Stimulated activated CD4-positive, alpha-beta T cell treated with anti-CD3 and anti-CD28 coated beads, Interleukin-15, amount 100 ng/mL, for 1 hour (primary cell): Measurements from ENCODE around the gene STIM1.
"Not testable (repeated sequence)": the region's sequence is repeated elsewhere in the genome, so short reads cannot be mapped to it uniquely, and the experiment has no call there.

Experiments used
- DNase-seq, 2 donors: peaks; one replicate each; pipeline ENCODE4 v3.0.0-alpha.2; 2020; ENCODE audit warnings: low read depth in 1 of 2, low spot score in 1 of 2

The STIM1 gene

DNA sequence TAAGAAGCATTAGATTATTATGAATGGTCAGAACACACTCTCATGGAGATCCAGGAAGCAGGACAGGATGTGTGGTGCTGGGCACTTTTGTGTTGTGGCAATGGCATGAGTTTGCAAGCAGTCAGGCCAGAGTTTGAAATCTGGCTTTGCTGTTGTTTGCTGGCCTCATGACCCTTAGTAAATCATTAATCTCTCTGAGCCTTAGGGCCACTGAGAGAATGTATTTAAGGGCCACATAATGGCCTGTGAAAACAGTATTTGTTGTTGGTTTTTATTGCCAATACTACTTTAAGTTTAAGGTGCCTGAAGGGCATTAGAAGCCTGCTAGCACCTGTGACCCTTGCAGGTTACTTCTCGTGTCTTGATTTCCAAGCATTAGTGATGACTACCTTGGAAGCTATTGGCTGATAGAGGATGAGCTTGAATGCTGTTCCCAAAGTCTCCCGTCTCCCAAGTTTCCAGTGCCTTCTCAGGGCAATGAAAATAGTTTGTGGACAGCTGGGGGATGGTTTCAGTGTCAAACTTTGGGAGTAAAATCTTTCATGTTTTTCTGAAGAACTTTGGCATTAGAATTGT, 24.6 kb downstream of the STIM1 start:
- DNase-seq = no peak

DNA sequence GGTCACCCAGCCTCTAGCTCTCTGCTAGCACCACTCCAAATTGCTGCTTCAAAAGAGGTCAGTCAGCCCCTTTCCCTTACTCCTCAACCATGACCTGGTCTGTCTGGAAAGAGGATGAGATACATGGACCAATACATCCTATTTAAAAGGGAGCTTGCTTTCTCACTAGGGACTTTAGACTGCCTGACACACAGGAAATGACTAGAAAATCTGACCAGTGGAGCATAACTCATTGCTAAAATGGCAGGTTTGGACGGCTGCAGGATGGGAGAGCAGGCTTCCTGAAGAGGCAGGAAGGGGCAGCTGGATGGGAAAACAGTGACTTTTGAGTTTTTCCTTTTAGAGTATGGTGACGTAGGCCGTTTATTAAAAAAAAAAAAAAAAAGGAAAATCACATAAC, 25.3 kb downstream of the STIM1 start:
- DNase-seq = no peak

DNA sequence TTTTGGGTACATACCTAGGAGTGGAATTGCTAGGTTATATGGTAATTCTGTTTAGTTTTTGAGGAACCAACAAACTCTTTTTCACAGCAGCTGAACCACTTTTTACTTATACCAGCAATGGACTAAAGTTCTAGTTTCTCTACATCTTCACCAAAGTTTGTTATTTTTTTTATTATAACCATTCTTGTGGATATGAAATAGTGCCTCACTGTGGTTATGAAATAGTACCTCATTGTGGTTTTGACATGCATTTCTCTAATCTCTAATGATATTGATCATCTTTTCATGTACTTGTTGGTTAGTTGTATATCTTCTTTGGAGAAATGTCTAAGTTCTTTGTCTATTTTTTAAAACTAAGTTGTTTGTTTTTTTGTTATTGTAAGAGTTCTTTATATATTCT, 27.2 kb downstream of the STIM1 start:
- no peak for DNase-seq

DNA sequence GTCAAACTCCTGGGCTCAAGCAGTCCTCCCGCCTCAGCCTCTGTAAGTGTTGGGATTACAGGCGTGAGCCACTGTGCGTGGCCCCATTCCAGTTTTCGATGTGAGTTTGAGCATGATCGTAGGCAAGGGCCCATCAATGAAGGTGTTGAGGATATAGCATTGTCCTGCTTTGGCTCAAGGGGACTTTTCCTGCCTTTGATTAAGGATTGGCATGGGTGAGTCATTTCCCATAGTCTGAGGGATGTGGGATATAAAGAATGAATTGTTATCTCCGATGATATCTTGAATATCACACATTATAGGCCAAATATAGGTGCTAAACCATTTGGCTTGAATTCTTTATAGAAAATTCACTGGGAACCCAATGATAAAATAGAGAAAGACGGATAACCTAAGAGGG, 30.4 kb downstream of the STIM1 start:
- DNase-seq = no peak

DNA sequence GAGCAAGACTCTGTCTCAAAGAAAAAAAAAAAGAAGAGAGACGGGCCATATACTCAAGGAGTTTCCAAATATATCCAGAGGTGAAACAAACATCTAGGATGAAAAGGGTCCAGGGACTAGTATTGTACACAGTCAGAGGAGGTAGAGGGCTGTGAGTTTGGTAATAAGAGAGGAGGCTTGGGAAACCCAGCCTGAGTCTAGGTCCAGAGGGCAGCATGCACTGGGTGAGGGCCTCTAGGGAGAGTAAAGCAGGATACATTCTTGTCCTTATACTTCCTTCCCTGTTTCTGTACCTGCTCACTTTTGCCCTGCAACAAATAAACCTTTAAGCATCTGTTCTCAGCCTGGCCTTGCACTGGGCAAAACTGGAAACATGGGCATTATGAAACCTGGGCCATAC, 31.5 kb downstream of the STIM1 start:
- DNase-seq = no peak

DNA sequence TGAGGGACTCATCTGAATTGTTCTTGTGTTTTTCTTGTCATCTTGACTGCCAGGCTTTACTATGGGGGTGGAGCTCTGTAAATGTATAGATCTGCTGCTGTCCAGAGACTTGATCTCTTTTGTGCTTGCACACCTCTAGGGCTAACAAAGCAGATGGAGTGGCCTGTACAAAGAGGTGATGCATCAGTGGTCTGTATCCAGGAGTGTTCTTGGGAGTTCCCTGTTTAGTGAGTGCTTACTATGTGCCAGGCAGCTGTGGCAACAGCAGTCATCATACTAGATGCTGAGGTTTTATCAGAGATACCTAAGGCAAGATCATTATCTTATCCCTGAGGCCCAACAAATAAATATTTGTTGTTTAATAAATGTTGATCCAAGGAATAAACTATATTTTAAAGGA, 33.4 kb downstream of the STIM1 start:
- no peak for DNase-seq

DNA sequence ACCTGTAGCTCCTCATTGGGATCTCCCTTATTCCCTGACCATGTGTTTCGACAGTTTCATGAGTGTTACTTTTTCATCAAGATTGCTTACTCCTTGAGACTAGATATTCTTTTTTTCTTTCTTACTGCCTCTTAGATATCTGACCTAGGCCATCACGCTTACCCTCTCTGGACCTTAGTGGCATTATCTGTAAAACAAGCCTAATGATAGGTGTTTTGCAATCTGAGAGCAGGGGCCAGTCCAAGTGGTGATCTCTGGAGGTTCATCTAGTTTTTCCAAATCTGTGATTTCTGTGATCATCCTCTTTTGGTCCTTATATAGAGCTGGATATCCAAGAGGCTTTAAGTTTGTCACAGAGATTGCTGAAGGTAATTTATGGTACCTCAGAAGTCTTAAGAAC, 34.5 kb downstream of the STIM1 start:
- no peak for DNase-seq

DNA sequence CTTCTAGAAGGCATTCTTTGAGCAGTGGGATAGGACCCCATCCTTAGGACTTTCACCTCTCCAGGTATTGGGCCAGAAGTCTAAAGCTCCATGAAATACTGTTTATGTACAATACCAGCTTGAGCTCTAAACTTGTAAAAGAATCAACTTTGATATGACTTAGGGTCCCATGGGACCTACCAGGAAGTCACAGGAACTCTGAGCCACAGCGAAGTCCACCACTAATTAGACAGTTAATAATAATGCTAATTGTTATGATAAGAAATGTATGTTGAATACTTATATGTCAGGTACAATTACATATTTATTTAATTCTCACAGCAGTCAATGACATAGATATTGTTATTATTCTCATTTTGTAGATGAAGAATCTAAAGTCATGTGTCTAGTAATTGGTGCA, 35.3 kb downstream of the STIM1 start:
- DNase-seq = no peak

DNA sequence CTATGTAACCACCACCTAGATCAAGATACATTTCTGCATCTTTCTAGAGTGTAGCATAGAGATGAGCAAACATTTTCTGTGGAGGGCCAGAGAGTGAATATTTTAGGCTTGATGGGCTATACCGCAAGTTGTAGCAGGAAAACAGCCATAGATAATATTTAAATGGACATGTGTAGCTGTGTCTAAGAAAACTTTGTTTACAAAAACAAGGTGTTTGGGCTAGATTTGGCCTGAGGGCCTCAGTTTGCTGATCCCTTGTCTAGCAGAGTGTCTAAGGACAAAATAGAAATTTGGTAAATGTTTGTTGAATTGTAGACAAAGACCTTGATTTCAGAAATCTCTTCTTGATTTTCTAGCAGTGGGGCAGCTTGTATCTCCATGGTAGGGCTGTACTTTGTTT, 36.3 kb downstream of the STIM1 start:
- no peak for DNase-seq

DNA sequence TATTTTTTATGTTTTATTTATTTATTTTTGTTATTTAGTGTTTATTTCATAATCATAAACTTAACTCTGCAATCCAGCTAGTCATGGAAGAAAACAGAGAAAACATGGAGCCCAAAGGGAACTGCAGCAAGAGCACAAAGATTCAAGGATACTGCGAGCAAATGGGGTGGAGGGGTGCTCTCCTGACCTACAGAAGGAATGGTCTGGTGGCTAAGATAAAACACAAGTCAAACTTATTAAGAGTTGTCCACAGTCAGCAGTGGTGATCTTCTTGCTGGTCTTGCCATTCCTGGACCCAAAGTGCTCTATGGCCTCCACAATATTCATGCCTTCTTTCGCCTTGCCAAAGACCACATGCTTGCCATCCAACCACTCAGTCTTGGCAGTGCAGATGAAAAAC, 36.7 kb downstream of the STIM1 start:
- DNase-seq = no peak

DNA sequence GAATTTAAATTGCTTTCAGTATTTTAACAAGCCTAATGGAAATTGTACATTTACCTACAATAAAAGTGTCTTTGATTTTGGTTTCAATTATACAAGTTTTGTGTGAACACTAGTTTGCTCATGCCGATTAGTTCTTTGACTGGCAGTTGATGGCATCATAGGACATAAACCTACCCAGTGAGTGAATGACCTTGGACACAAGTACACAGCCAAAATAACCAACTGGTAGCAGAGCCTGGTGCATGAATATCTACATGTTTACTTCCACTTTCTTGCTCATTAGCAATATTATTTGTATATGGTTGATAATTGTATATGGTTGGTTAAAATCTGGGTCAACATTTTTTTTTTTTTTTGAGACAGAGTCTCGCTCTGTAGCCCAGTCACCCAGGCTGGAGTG, 37.8 kb downstream of the STIM1 start:
- DNase-seq = no peak

DNA sequence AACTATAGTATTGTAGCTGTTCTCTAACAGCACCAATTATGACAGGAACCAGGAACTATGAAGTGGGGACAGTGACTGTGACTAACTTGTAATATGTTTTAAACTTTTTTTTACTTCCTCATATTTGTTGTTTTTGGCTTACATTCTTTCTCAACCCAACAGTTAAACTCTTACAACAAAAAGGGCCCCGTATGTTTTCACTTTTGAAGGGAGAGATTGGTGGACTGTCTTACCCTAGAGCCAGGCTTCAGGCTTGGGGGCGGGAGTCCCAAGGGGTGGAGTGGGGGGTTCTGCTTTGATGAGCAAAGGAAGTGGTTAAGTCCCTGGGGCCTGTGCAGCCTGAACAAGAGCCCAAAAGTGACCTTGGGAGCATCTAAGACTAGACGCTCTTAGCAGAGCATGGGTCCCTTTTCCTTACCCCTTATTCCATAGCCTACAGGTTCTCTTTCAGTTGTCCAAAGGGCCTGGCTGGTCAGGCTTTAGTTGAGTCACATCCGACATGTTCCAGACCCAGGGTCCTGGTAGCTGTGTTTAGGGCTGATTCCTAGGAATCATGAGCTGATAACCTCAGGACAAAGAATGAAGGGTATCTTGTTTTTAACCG, 38.8 kb downstream of the STIM1 start:
- no peak for DNase-seq

DNA sequence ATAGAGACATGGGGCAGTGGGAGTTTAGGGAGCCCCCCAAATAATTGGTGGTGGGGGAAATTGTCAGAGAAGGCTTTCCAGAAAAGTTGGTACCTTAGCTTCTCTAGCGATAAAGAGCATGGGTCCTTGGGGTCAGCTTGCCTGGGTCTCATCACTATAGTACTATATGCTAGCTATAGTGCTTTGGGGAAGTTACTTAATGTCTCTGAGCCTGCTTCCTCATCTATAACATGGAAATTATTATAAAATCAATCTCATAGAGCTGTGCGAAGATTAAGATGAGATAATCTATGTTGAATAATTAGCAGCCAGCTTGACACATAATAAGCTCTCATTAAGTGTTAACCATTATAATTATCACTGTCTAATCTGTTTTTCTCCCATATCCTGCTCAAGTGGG, 41.2 kb downstream of the STIM1 start:
- DNase-seq = no peak

DNA sequence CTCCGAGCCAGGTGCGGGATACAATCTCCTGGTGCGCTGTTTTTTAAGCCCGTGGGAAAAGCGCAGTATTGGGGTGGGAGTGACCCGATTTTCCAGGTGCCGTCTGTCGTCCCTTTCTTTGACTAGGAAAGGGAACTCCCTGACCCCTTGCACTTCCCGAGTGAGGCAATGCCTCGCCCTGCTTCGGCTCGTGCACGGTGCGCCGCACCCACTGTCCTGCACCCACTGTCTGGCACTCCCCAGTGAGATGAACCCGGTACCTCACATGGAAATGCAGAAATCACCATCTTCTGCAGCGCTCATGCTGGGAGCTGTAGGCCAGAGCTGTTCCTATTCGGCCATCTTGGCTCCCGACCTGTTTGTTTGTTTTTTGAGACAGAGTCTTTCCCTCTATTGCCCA, 44.8 kb downstream of the STIM1 start:
- not testable (repeated sequence) for DNase-seq

DNA sequence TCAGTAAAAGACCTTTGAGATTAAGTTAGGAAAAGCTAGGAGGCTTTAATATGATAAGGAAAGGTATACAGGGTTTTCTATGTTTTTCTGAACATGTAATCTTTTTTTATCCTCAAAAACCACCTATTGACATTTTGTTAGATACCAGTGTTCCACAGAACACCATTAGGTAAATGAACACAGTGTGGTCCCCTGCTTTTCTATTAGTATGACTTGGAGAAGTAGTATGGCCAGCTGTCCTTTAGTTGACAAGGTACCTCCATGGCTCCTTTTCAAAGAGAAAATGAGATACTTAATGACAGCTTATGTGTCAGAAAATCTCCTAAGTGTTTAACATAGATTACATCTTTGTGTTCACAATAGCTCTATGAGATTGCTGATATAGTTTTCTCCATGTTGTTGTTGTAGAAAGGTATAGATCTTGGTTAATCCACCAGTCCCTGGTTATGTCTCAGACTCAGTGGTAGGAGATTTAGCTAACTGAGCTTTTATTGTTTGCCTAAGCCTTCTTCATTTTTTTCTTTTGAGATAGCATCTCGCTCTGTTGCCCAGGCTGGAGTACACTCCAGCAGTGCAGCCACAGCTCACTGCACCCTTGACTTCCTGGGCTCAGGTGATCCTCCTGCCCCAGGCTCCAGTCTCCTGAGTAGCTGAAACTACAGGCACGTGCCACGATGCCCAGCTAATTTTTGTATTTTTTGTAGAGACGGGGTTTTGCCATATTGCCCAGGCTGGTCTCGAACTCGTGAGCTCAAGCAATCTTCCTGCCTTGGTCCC, 46.0 kb downstream of the STIM1 start:
- DNase-seq = no peak

DNA sequence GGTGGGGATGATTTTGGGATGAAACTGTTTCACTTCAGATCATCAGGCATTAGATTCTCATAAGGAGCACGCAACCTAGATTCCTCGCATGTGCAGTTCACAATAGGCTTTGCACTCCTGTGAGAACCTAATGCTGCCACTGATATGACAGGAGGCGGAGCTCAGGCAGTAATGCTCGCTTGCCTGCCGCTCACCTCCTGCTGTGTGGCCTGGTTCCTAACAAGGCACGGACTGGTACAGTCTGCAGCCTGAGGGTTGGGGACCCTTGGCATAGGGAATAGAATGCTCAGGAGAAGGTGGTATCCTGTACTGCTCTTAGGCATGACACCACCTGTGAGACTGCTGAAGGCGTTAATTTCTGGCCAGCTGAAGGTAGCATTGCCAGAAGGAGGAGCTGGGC, 47.0 kb downstream of the STIM1 start:
- no peak for DNase-seq

DNA sequence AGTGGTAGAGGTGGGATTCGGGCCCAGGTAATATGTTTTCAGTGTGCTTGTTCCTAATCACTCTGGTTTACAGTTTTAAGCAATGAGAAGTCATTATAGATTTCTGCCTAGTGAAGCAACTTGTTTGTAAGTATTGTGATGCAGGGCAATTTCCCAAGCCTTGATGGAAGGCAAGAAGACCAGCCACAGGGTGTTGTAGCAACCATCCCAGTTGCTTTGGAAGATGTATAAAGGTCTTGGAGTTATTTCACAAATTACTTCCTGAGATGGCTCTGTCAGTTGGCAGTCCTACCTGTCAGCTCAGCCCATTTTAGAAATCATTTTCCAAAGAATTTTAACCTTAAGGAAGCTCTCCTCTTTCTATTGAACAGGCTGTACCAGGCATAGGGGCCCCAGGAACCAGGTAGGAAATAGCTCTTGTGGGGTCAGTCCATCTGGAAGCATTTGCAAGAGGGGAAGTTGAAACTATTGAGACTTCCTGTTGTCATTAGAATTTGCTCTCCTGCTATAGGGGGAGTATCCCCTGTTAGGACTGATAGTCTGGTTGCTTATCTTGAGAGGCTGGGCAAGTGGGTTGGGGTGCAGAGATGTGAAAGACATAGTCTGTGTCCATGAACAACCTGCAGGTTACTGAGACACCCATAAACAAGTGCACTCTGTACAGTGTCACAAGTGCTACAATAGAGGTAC, 47.9 kb downstream of the STIM1 start:
- no peak for DNase-seq

DNA sequence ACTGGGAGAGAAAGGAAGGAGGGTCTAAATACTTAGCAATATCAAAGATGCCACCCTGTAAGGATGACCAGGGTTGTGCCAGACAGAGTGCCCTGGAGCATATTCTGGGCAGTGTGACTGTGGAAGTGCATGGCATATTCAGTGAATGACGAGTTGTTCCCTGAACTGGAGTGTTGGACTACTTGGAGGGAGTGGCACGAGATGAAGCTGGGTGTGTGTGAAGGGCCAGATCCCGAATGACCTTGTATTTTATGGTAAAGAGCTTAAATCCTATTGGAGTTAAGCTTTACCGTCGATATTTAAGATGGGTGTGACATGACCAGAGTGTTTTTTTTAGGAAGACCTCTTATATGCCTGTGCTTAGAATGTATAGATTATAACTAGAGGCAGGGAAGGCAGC, 48.8 kb downstream of the STIM1 start:
- DNase-seq = no peak

DNA sequence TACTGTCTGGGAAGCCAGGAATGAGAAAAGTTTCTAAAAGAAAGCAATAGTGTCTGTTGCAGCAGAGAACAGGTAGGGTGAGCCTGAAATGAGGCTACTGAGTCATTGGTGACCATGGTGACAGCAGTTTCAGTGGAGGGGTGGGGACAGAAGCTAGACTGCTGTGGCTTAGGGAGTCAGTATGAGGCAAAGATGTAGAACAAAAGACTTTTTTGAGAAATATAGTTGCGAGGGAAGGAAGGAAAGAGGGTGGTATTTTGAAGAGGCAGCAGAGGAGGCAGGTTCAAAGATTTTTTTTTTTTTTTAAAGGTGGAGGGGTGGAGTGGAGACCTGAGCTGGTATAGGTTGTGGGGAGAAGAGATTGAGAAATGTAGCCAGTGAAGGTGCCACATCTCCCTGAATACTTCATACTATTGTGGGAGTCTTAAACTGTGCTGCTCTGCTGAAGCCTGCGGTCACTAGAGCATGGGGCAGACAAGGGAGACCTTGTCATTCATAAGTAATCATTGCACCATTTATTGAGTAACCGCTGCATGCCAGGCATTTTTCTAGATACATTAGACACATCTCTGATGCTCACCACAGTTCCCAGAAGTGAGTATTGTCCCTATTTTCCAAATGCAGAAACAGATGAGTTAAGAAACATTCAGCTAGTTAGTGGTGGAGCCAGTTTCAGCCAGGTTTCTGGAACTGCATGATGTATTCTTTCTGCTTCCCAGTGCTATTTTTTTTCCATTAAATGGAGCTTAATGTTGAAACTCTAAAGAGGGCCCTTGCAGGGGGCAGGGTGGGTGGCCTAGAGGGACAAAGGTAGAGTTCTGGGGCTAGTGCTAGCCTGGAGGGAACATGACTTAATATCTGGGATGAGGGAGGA, 49.9 kb downstream of the STIM1 start:
- peak; percentile 18 to 30 for DNase-seq

DNA sequence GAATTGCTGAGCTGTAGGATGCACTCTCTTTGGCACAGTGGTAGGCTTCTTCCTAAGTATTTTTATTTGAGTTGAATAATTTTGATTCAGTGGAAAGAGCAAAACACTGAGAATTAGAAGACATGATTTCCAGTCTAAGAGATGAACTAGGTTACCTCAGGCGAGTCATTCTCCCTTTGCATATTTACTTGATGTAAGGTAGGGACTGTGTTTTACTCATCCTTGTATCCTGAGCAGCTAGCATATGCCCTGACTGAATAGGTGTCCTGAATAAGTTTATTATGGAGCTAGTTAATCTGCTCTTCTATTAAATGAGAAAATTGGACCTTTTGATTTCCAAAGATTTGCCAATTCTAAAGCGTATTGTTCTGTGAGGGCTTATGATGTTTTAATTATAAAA, 50.7 kb downstream of the STIM1 start:
- no peak for DNase-seq

DNA sequence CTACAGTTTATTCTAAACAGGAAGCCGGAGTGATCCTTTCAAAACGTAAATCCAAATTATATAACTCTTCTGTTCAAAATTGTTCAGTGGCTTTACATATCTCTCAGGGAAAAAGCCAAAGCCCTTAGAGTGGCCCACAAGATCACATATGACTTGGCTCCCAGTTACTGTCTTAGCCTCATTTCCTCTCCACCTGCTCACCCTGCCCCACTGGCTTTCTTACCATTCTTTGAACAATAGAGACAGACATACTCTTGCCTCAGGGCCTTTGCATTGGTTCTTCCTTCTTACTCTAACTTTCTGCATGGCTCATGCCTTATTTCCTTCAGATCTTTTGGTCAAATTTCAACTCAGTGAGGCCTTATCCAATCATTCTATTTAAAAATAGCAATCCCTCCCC, 52.1 kb downstream of the STIM1 start:
- no peak for DNase-seq
